Measurements from ENCODE around the gene ARHGAP29. TPM values are rescaled to one million over a fixed set of nuclear protein-coding genes. Genes with fewer than 3 reads are reported as not detected.

The ARHGAP29 gene, protein sequence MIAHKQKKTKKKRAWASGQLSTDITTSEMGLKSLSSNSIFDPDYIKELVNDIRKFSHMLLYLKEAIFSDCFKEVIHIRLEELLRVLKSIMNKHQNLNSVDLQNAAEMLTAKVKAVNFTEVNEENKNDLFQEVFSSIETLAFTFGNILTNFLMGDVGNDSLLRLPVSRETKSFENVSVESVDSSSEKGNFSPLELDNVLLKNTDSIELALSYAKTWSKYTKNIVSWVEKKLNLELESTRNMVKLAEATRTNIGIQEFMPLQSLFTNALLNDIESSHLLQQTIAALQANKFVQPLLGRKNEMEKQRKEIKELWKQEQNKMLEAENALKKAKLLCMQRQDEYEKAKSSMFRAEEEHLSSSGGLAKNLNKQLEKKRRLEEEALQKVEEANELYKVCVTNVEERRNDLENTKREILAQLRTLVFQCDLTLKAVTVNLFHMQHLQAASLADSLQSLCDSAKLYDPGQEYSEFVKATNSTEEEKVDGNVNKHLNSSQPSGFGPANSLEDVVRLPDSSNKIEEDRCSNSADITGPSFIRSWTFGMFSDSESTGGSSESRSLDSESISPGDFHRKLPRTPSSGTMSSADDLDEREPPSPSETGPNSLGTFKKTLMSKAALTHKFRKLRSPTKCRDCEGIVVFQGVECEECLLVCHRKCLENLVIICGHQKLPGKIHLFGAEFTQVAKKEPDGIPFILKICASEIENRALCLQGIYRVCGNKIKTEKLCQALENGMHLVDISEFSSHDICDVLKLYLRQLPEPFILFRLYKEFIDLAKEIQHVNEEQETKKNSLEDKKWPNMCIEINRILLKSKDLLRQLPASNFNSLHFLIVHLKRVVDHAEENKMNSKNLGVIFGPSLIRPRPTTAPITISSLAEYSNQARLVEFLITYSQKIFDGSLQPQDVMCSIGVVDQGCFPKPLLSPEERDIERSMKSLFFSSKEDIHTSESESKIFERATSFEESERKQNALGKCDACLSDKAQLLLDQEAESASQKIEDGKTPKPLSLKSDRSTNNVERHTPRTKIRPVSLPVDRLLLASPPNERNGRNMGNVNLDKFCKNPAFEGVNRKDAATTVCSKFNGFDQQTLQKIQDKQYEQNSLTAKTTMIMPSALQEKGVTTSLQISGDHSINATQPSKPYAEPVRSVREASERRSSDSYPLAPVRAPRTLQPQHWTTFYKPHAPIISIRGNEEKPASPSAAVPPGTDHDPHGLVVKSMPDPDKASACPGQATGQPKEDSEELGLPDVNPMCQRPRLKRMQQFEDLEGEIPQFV
- polyA plus RNA-seq (2011; rRNA removed) (21.3 and 30.4 TPM in 2 replicates), polyA minus RNA-seq (2011; rRNA and poly(A)+ RNA removed) (19.9 and 30.5 TPM in 2 replicates)

DNA sequence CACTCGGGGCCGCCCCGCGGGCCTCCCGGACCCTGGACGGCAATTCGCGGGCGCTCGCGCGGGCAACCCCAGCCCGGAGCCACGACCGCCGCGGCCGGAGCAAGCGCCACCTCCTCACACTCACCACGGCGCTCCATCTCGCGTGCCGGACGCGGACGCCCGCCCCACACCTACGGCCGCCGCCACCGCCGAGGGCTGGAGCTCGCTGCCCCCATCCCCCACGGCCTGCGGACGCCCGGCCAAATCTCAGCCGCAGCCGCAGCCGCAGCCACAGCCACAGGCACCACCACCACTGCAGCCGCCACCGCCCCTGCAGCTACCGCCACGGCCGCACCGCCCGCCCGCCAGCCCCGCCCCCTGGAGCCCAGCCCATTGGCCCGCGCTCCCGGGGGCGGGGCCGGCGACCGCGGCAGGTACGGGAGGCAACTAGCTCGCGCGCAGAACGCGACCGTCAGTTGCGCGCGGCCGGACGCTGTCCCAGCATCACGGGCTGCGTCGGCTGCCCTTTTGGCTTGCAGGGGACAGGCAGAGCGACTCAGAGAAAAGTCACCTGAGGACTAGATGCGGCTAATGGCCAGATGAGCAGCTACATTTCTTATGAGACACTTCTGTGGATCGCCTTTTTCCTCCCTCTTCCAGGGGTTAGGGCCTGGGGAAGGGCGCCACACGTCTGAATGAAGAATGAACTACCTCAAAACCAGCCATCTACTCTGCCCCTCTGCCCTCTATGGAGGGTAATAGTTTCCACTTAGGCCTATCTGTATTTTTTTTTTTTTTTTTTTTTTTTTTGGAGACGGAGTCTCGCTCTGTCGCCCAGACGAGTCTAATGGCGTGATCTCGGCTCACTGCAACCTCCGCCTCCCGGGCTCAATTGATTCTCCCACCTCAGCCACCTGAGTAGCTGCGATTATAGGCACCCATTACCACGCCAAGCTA is at the start of gene ARHGAP29:
ARHGAP29 (minus strand) TSS at position 294 of the 936 bp plus-strand sequence. CDS start 5,973 bp downstream, outside the sequence.
- no peak within 1 kb of the TSS for H3K27ac ChIP-seq (ENCODE audit: low read depth, low read length)
- no peaks in the 10 kb centered on the region for H3K27me3 ChIP-seq (ENCODE audit: control insufficient read depth, insufficient read depth, low read length)
- ChIA-PET POLR2A (interaction anchor here (0.7 to 1.7 kb wide), 7 partner anchors 9 to 217 kb away, joined by 3 to 11 read pairs (median 4); no protein-coding TSS in a partner anchor), CTCF (interaction anchor here (0.6 to 2.7 kb wide), 8 partner anchors 25 to 279 kb away, joined by 3 to 16 read pairs (median 10); no protein-coding TSS in a partner anchor)
- H3K4me3 ChIP-seq (ENCODE audit: low read depth, low read length) = peak within 1 kb of the TSS; percentile 77
- H3K9me3 ChIP-seq (ENCODE audit: control insufficient read depth, insufficient read depth, low read length) = no peaks in the 10 kb centered on the region
- TF ChIP-seq CTCF (IDR thresholded peaks at IDR 0.05; ENCODE audit: low read depth, low read length) = no peak
- no peak for DNase-seq (ENCODE audit: low read depth, low spot score)

GRCh38 chr1:94286864-94287437 is 49.6 kb upstream of the ARHGAP29 start:
- H3K9me3 ChIP-seq (ENCODE audit: control insufficient read depth, insufficient read depth, low read length) = no peaks in the 10 kb centered on the region
- CTCF ChIA-PET = no interaction called here
- no peak overlapping the region for H3K4me3 ChIP-seq (ENCODE audit: low read depth, low read length)
- POLR2A ChIA-PET = no interaction called here
- DNase-seq (ENCODE audit: low read depth, low spot score) = no peak
- H3K27ac ChIP-seq (ENCODE audit: low read depth, low read length) = no peak overlapping the region
- TF ChIP-seq CTCF (IDR thresholded peaks at IDR 0.05; ENCODE audit: low read depth, low read length) = no peak
- H3K27me3 ChIP-seq (ENCODE audit: control insufficient read depth, insufficient read depth, low read length) = no peaks in the 10 kb centered on the region

- no peak overlapping the region for H3K4me3 ChIP-seq (ENCODE audit: low read depth, low read length)
- CTCF ChIA-PET = no interaction called here
- no peaks in the 10 kb centered on the region for H3K27me3 ChIP-seq (ENCODE audit: control insufficient read depth, insufficient read depth, low read length)
- TF ChIP-seq CTCF (IDR thresholded peaks at IDR 0.05; ENCODE audit: low read depth, low read length) = no peak
- H3K27ac ChIP-seq (ENCODE audit: low read depth, low read length) = no peak overlapping the region
- POLR2A ChIA-PET = interaction anchor here (0.7 kb wide), 1 partner anchor 15 kb away, joined by 3 read pairs; no protein-coding TSS in a partner anchor
- H3K9me3 ChIP-seq (ENCODE audit: control insufficient read depth, insufficient read depth, low read length) = no peaks in the 10 kb centered on the region
- DNase-seq (ENCODE audit: low read depth, low spot score) = no peak
These were observed 47.8 kb upstream of the ARHGAP29 start for GRCh38 chr1:94285031-94285654.

DNA sequence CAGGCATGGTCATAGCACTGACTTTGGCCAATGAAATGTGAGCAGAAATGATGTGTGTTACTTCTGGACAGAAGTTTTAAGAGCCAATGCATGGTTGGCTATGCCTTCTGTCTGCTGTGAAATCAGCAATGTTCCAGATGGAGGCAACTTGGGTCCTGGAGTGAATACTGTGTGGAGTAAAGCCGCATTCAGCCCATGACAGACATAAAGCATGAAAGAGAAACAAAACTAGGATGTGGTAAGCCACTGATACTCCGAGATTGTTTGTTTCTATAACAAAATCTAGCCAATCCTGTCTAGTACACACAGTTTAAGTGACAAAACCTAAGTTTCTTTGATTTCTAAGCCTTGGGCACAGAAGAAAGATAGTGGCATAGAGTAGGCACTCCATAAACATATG is 47.1 kb upstream of the ARHGAP29 start:
- no peak overlapping the region for H3K27ac ChIP-seq (ENCODE audit: low read depth, low read length)
- H3K27me3 ChIP-seq (ENCODE audit: control insufficient read depth, insufficient read depth, low read length) = no peaks in the 10 kb centered on the region
- no peaks in the 10 kb centered on the region for H3K9me3 ChIP-seq (ENCODE audit: control insufficient read depth, insufficient read depth, low read length)
- H3K4me3 ChIP-seq (ENCODE audit: low read depth, low read length) = no peak overlapping the region
- DNase-seq (ENCODE audit: low read depth, low spot score) = no peak
- ChIA-PET POLR2A (no interaction called here), CTCF (interaction anchor here (0.7 to 1.4 kb wide), 2 partner anchors 51 to 276 kb away, joined by 3 to 5 read pairs; no protein-coding TSS in a partner anchor)
- no peak for TF ChIP-seq CTCF (IDR thresholded peaks at IDR 0.05; ENCODE audit: low read depth, low read length)

All from AG04450 (cell line).